Endodermal cell (in vitro differentiated cells): ENCODE results near the gene CBFA2T2. TPM values are rescaled to one million over a fixed set of nuclear protein-coding genes. Genes with fewer than 3 reads are reported as not detected.

Source experiments
- DNase-seq: peaks from one replicate; pipeline ENCODE4 v3.0.0-alpha.2; 2017
- H3K27ac ChIP-seq: 2 replicates; pipeline ENCODE4 v1.5.1; 2013; ENCODE audit warnings: mild to moderate bottlenecking, low read depth, low read length, moderate library complexity
- H3K27me3 ChIP-seq: 2 replicates; pipeline ENCODE4 v1.6.1; 2013; ENCODE audit warnings: mild to moderate bottlenecking, low read length, moderate library complexity; ENCODE audit not compliant: insufficient read depth, control insufficient read depth, poor library complexity, severe bottlenecking
- H3K36me3 ChIP-seq: 2 replicates; pipeline ENCODE4 v1.7.0; 2013; ENCODE audit warnings: mild to moderate bottlenecking, low read length, moderate library complexity; ENCODE audit not compliant: control insufficient read depth, insufficient read depth
- H3K4me1 ChIP-seq: one replicate; pipeline ENCODE4 v1.7.0; 2013; ENCODE audit warnings: low read length; ENCODE audit not compliant: control insufficient read depth, insufficient read depth
- H3K4me3 ChIP-seq: 2 replicates; pipeline ENCODE4 v1.5.1; 2013; ENCODE audit warnings: mild to moderate bottlenecking, low read length, moderate library complexity
- H3K9ac ChIP-seq: 2 replicates; pipeline ENCODE4 v1.6.1; 2013; ENCODE audit warnings: mild to moderate bottlenecking, low read length, moderate library complexity; ENCODE audit not compliant: poor library complexity, severe bottlenecking; ENCODE audit errors: extremely low read depth
- H3K9me3 ChIP-seq: 2 replicates; pipeline ENCODE4 v1.6.1; 2013; ENCODE audit warnings: mild to moderate bottlenecking, low read length, moderate library complexity; ENCODE audit not compliant: control insufficient read depth
- H3K27ac Mint-ChIP-seq: 2 replicates; pipeline ENCODE4 v1.8.0; 2020; ENCODE audit warnings: mixed read lengths
- H3K27me3 Mint-ChIP-seq: 2 replicates; pipeline ENCODE4 v1.8.0; 2021; ENCODE audit warnings: mild to moderate bottlenecking, mixed read lengths; ENCODE audit not compliant: insufficient read depth
- H3K36me3 Mint-ChIP-seq: 2 replicates; pipeline ENCODE4 v1.8.0; 2020; ENCODE audit warnings: low read depth, mixed read lengths
- H3K4me1 Mint-ChIP-seq: 2 replicates; pipeline ENCODE4 v1.8.0; 2020; ENCODE audit warnings: mixed read lengths
- H3K4me3 Mint-ChIP-seq: 2 replicates; pipeline ENCODE4 v1.8.0; 2020; ENCODE audit warnings: mild to moderate bottlenecking, moderate library complexity, mixed read lengths
- H3K9me3 Mint-ChIP-seq: 2 replicates; pipeline ENCODE4 v1.8.0; 2020; ENCODE audit warnings: mild to moderate bottlenecking, mixed read lengths
- WGBS, 2 experiments: methylation state at CpG; one replicate each; pipeline versions ENCODE4 v1.1.5 to v1.1.7; 2013; ENCODE audit warnings: missing lambda C conversion rate in 2 of 2, mixed read lengths in 1 of 2; ENCODE audit not compliant: insufficient coverage in 1 of 2, insufficient read length in 1 of 2; 5-methylcytosine and 5-hydroxymethylcytosine counted together
- total RNA-seq, 2 donors: library from RNA; stranded (reverse); fragmentation: NEBNext Ultra II Directional in 1 of 2; extraction: Animal tissue kit (Norgen Biotek cat#: 25700) in 1 of 2; gene quantifications; 2 replicates in 1 of 2; 3 replicates in 1 of 2; pipeline ENCODE4 v1.2.1, GENCODE V29; 2021
- TF ChIP-seq, protein P1 (sequence below): fragments of 200-600 bp; sonication (generic); conservative IDR thresholded peaks from 2 replicates; pipeline ENCODE4 v1.5.0; 2021; ENCODE audit warnings: antibody characterized with exemption, mild to moderate bottlenecking

CBFA2T2 gene
- total RNA-seq, 2 donors from 2014 or later, result 26.8 to 32.7 TPM

- Histone ChIP-seq H3K9ac (no peak overlapping the region), H3K9me3 (no peaks in the 10 kb centered on the region), H3K4me3 (no peak overlapping the region), H3K27me3 (no peaks in the 10 kb centered on the region), H3K4me1 (peaks cover 3% of the 10 kb centered on the region), H3K27ac (no peak overlapping the region), H3K36me3 (peaks cover 6% of the 10 kb centered on the region)
- no peaks in the 10 kb centered on the region for H3K9me3 Mint-ChIP-seq
- WGBS, 2 experiments, result 93 to 100% methylated on average over 3 to 12 of the region's 12 CpGs
- H3K27ac Mint-ChIP-seq, result no peak overlapping the region
- peaks cover 16% of the 10 kb centered on the region for H3K4me1 Mint-ChIP-seq
- no peak overlapping the region for H3K4me3 Mint-ChIP-seq
- peaks cover 14% of the 10 kb centered on the region for H3K36me3 Mint-ChIP-seq
- TF ChIP-seq, protein P1, sequence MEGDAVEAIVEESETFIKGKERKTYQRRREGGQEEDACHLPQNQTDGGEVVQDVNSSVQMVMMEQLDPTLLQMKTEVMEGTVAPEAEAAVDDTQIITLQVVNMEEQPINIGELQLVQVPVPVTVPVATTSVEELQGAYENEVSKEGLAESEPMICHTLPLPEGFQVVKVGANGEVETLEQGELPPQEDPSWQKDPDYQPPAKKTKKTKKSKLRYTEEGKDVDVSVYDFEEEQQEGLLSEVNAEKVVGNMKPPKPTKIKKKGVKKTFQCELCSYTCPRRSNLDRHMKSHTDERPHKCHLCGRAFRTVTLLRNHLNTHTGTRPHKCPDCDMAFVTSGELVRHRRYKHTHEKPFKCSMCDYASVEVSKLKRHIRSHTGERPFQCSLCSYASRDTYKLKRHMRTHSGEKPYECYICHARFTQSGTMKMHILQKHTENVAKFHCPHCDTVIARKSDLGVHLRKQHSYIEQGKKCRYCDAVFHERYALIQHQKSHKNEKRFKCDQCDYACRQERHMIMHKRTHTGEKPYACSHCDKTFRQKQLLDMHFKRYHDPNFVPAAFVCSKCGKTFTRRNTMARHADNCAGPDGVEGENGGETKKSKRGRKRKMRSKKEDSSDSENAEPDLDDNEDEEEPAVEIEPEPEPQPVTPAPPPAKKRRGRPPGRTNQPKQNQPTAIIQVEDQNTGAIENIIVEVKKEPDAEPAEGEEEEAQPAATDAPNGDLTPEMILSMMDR, result no peak
- no peaks in the 10 kb centered on the region for H3K27me3 Mint-ChIP-seq
- DNase-seq, result no peak
Observed at GRCh38 chr20:33657704-33658095, 167.8 kb downstream of the CBFA2T2 start.

DNA sequence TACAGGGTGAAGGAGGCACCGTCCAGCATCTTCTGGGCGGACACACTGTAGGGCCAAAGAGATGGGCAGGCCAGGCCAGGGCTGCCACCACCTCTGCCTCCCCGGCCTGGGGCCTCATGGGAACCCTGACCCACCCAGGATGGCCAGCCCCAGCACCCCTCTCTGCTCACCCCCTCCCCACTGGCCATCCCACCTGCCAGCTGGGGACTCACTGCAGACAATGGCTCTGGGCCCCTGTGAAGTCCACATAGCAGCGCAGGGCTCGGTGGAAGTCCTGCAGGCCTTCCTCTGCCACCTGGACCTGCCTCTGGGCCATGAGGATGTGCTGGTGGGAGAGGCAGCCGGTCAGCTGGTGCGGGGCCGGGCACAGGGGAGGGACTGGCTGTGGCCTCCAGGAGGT, 168.6 kb downstream of the CBFA2T2 start:
- no peaks in the 10 kb centered on the region for H3K27me3 Mint-ChIP-seq
- Histone ChIP-seq H3K9ac (no peak overlapping the region), H3K27ac (no peak overlapping the region), H3K36me3 (peaks cover 6% of the 10 kb centered on the region), H3K4me3 (no peak overlapping the region), H3K9me3 (no peaks in the 10 kb centered on the region), H3K27me3 (no peaks in the 10 kb centered on the region), H3K4me1 (peaks cover 3% of the 10 kb centered on the region)
- H3K4me1 Mint-ChIP-seq, result peaks cover 12% of the 10 kb centered on the region
- peak; percentile 40 for DNase-seq
- 90 to 96% methylated on average over 4 to 8 of the region's 8 CpGs for WGBS, 2 experiments
- H3K9me3 Mint-ChIP-seq, result no peaks in the 10 kb centered on the region
- H3K4me3 Mint-ChIP-seq, result no peak overlapping the region
- peaks cover 14% of the 10 kb centered on the region for H3K36me3 Mint-ChIP-seq
- TF ChIP-seq, protein P1, result no peak
- H3K27ac Mint-ChIP-seq, result no peak overlapping the region

DNA sequence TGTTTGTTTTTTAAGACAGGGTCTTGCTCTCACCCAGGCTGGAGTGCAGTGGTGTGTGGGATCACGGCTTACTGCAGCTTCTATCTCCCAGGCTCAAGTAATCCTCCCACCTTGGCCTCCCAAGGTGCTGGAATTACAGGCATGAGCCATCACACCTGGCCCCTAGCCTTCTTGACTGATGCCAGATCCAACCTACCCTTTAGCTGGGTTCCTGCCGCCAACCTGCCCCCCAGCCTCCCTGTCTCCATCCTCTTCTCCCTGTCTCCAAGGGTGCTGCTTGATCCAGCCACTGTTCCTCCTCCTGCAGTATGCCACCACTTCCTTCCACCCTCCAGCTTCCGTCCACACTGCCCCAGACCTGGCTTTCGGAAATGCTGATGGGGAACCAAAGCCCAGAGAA, 169.0 kb downstream of the CBFA2T2 start:
- no peaks in the 10 kb centered on the region for H3K9me3 ChIP-seq
- Mint-ChIP-seq H3K27me3 (no peaks in the 10 kb centered on the region), H3K27ac (peak overlapping the region; percentile 28), H3K9me3 (no peaks in the 10 kb centered on the region), H3K4me3 (no peak overlapping the region), H3K36me3 (peaks cover 14% of the 10 kb centered on the region), H3K4me1 (peaks cover 9% of the 10 kb centered on the region)
- H3K9ac ChIP-seq, result no peak overlapping the region
- peaks cover 3% of the 10 kb centered on the region for H3K4me1 ChIP-seq
- no peaks in the 10 kb centered on the region for H3K27me3 ChIP-seq
- 93 to 95% methylated on average over 3 to 4 of the region's 4 CpGs for WGBS, 2 experiments
- H3K36me3 ChIP-seq, result peaks cover 6% of the 10 kb centered on the region
- TF ChIP-seq, protein P1, result no peak
- no peak overlapping the region for H3K4me3 ChIP-seq
- no peak overlapping the region for H3K27ac ChIP-seq
- no peak for DNase-seq
